Measurements from ENCODE around the gene MLN.

MLN gene

GRCh38 chr6:33827546-33828451, 24.0 kb upstream of the MLN start:
- Histone ChIP-seq H3K36me3 (ENCODE audit: insufficient read depth, low read length) (no peaks in the 10 kb centered on the region), H4K20me1 (ENCODE audit: insufficient read depth, low read length) (peaks cover 5% of the 10 kb centered on the region; the same call in 1 of the 2 replicates), H3K4me3 (ENCODE audit: low read depth in 1 of 2, low read length in 2 of 2) (no peak overlapping the region), H3K79me2 (ENCODE audit: insufficient read depth, low read length) (no peaks in the 10 kb centered on the region), H3K9me3 (ENCODE audit: insufficient read depth, low read length, severe bottlenecking) (no peaks in the 10 kb centered on the region), H3K4me2 (ENCODE audit: insufficient read depth, low read length) (no peak overlapping the region), H3K27me3 (ENCODE audit: insufficient read depth, low read length, poor library complexity) (peaks cover 5% of the 10 kb centered on the region), H2AFZ (ENCODE audit: low read depth, low read length) (no peak overlapping the region), H3K27ac (ENCODE audit: low read length) (no peak overlapping the region), H3K9ac (ENCODE audit: low read depth, low read length) (no peak overlapping the region), H3K4me1 (ENCODE audit: insufficient read depth, low read length) (no peaks in the 10 kb centered on the region)
- no peak for TF ChIP-seq CTCF (IDR thresholded peaks at IDR 0.05; ENCODE audit: borderline replicate concordance, extremely low read depth, low read length, poor library complexity, severe bottlenecking)
- no peak for TF ChIP-seq EZH2 (IDR thresholded peaks at IDR 0.05; ENCODE audit: borderline replicate concordance, low read depth, low read length, severe bottlenecking)
- ATAC-seq (ENCODE audit: insufficient read depth, low read depth) = no peak
- DNase-seq = no peak

- H3K27me3 ChIP-seq (ENCODE audit: insufficient read depth, low read length, poor library complexity) = peaks cover 7% of the 10 kb centered on the region
- DNase-seq (no peak), ATAC-seq (ENCODE audit: insufficient read depth, low read depth) (no peak)
- no peak overlapping the region for H3K4me3 ChIP-seq (ENCODE audit: low read depth in 1 of 2, low read length in 2 of 2)
- H3K4me2 ChIP-seq (ENCODE audit: insufficient read depth, low read length) = no peak overlapping the region
- TF ChIP-seq CTCF (IDR thresholded peaks at IDR 0.05; ENCODE audit: borderline replicate concordance, extremely low read depth, low read length, poor library complexity, severe bottlenecking) (peak; percentile 7), EZH2 (IDR thresholded peaks at IDR 0.05; ENCODE audit: borderline replicate concordance, low read depth, low read length, severe bottlenecking) (no peak)
- H3K9ac ChIP-seq (ENCODE audit: low read depth, low read length) = no peak overlapping the region
- peaks cover 5% of the 10 kb centered on the region; the same call in 1 of the 2 replicates for H4K20me1 ChIP-seq (ENCODE audit: insufficient read depth, low read length)
- no peaks in the 10 kb centered on the region for H3K36me3 ChIP-seq (ENCODE audit: insufficient read depth, low read length)
- no peak overlapping the region for H2AFZ ChIP-seq (ENCODE audit: low read depth, low read length)
- no peaks in the 10 kb centered on the region for H3K79me2 ChIP-seq (ENCODE audit: insufficient read depth, low read length)
- H3K27ac ChIP-seq (ENCODE audit: low read length) = no peak overlapping the region
- H3K9me3 ChIP-seq (ENCODE audit: insufficient read depth, low read length, severe bottlenecking) = no peaks in the 10 kb centered on the region
- no peaks in the 10 kb centered on the region for H3K4me1 ChIP-seq (ENCODE audit: insufficient read depth, low read length)
These were observed 22.7 kb upstream of the MLN start for GRCh38 chr6:33826537-33826936.

GRCh38 chr6:33824461-33825154, 20.8 kb upstream of the MLN start:
- TF ChIP-seq EZH2 (IDR thresholded peaks at IDR 0.05; ENCODE audit: borderline replicate concordance, low read depth, low read length, severe bottlenecking) (no peak), CTCF (IDR thresholded peaks at IDR 0.05; ENCODE audit: borderline replicate concordance, extremely low read depth, low read length, poor library complexity, severe bottlenecking) (no peak)
- Histone ChIP-seq H3K4me2 (ENCODE audit: insufficient read depth, low read length) (no peak overlapping the region), H3K4me1 (ENCODE audit: insufficient read depth, low read length) (no peaks in the 10 kb centered on the region), H3K36me3 (ENCODE audit: insufficient read depth, low read length) (no peaks in the 10 kb centered on the region), H3K9me3 (ENCODE audit: insufficient read depth, low read length, severe bottlenecking) (no peaks in the 10 kb centered on the region), H2AFZ (ENCODE audit: low read depth, low read length) (no peak overlapping the region), H3K27ac (ENCODE audit: low read length) (no peak overlapping the region), H3K79me2 (ENCODE audit: insufficient read depth, low read length) (no peaks in the 10 kb centered on the region), H3K4me3 (ENCODE audit: low read depth in 1 of 2, low read length in 2 of 2) (no peak overlapping the region), H4K20me1 (ENCODE audit: insufficient read depth, low read length) (peaks cover 5% of the 10 kb centered on the region; the same call in 1 of the 2 replicates), H3K9ac (ENCODE audit: low read depth, low read length) (no peak overlapping the region), H3K27me3 (ENCODE audit: insufficient read depth, low read length, poor library complexity) (peaks cover 7% of the 10 kb centered on the region)
- no peak for ATAC-seq (ENCODE audit: insufficient read depth, low read depth)
- no peak for DNase-seq

Data from DND-41 (cell line).